Measurements from ENCODE around the gene TFIP11. TPM values are rescaled to one million over a fixed set of nuclear protein-coding genes. Genes with fewer than 3 reads are reported as not detected.
A peak's percentile ranks its signal among the peaks of the same experiment; 100 is the strongest.

Gene TFIP11
- total and polyA plus RNA-seq, 12 donors = 18.8 to 25.5 (median 23.0) TPM

DNA sequence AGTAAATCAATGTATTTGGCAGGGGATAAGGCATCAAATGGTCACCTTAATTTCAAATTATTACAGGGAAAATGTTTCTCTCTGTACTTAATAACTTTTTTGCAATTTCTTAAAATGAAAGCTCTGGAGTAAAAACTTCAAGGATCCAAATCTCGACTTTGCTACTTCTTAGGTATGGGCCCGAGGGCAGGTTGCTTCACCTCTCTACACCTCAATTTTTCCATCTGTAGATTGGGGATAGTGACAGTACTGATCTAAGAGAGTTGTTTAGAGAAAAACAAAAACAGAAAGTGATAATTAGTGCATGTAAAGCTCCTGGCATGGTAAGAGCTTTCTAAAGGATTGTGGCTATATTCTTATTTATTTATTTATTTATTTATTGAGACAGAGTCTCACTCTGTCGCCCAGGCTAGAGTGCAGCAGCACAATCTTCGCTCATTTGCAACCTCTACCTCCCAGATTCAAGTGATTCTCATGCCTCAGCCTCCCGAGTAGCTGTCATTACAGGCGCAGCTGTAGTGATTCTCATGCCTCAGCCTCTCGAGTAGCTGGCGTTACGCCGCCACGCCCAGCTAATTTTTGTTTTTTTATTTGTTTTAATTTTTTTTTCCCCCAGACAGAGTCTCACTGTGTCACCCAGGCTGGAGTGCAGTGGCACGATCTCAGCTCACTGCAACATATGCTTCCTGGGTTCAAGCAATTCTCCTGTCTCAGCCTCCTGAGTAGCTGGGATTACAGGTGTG lies 2.3 kb upstream of the TFIP11 start:
- Histone ChIP-seq H3K27ac (no peak overlapping the region), H3K27me3 (no peaks in the 10 kb centered on the region), H3K9me3 (no peaks in the 10 kb centered on the region), H3K4me3 (no peak overlapping the region), H3K4me1 (peaks cover 0 to 31% (median 22%) of the 10 kb centered on the region in 9 donors), H3K36me3 (peaks cover 0 to 13% (median 8%) of the 10 kb centered on the region in 9 donors)
- no peak for TF ChIP-seq CTCF (IDR thresholded peaks at IDR 0.05)
- DNase-seq (no peak), ATAC-seq (no peak)
- 93 to 94% methylated on average over 12 of the region's 12 CpGs for WGBS, 2 donors
- intact Hi-C loops (cut with DNase I) = loop anchor here in 7 of 10 donors (5.0 to 10.0 kb wide), 4 partner anchors 68 to 78 kb away; partner anchors contain the start of gene TPST2 (in 1 of the 7)

DNA sequence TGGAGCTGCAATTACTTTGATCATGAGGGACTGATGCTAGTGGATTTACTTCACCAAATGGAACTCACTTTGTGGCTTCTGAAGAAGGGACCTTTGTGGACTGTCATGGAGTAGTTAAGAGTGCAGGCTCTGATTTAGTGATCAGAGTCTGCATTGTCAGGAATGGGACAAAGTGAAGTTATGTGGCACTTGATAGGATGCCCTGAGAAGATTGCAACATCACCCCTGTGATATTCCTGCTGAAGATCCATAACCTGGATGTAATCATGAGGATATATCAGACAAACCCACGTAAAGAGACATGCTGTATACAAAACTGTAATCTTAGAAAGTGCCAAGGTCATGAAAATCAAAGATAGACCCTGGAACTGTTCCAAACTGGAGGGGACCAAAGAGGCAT lies 1.6 kb upstream of the TFIP11 start:
- H3K27ac ChIP-seq = no peak overlapping the region
- H3K4me3 ChIP-seq = no peak overlapping the region
- H3K36me3 ChIP-seq = peaks cover 0 to 21% (median 15%) of the 10 kb centered on the region in 9 donors
- TF ChIP-seq CTCF (IDR thresholded peaks at IDR 0.05) = no peak
- peaks cover 0 to 31% (median 22%) of the 10 kb centered on the region in 9 donors for H3K4me1 ChIP-seq
- no peaks in the 10 kb centered on the region for H3K27me3 ChIP-seq
- 29 to 39% methylated on average over 1 of the region's 1 CpG for WGBS, 2 donors
- no peak for ATAC-seq
- intact Hi-C loops (cut with DNase I) = loop anchor here in 7 of 10 donors (5.0 to 10.0 kb wide), 4 partner anchors 68 to 78 kb away; partner anchors contain the start of gene TPST2 (in 1 of the 7)
- no peak for DNase-seq
- H3K9me3 ChIP-seq = no peaks in the 10 kb centered on the region

DNA sequence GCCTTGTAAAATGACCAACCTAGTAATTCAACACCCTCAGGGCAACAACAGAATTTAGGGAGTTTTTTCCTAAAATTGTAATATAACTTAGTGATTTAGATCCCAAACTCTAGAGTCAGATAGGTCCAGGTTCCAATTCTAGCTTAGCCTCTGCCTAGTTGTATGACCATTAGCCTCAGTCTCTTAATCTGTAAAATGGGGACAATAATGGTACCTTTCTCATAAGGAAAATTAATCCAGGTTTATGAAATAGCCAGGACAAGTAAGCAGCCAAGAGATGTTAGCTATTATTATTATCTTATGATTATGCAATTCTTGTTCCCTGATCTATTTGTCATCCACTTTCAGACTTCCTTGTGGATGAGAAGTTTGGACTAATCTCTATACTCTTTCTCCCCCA lies 4.1 kb downstream of the TFIP11 start:
- H3K4me1 ChIP-seq = peaks cover 4 to 38% (median 32%) of the 10 kb centered on the region in 9 donors
- TF ChIP-seq CTCF (IDR thresholded peaks at IDR 0.05) = no peak
- no peak overlapping the region for H3K27ac ChIP-seq
- DNase-seq (no peak), ATAC-seq (no peak)
- H3K4me3 ChIP-seq = no peak overlapping the region
- no peaks in the 10 kb centered on the region for H3K27me3 ChIP-seq
- intact Hi-C loops (cut with DNase I) = no loop called here
- H3K9me3 ChIP-seq = no peaks in the 10 kb centered on the region
- peaks cover 0 to 78% (median 66%) of the 10 kb centered on the region in 9 donors for H3K36me3 ChIP-seq

GRCh38 chr22:26503758-26504157 lies 8.5 kb downstream of the TFIP11 start:
- H3K4me1 ChIP-seq = peaks cover 4 to 27% (median 22%) of the 10 kb centered on the region in 9 donors
- peak overlapping the region in 2 of 10 donors; percentile 5 to 16 for H3K4me3 ChIP-seq
- peaks cover 4 to 100% (median 95%) of the 10 kb centered on the region in 9 donors for H3K36me3 ChIP-seq
- H3K9me3 ChIP-seq = no peaks in the 10 kb centered on the region
- ATAC-seq = peak in 5 of 8 donors; percentile 35 to 82 (median 58)
- DNase-seq = no peak
- peak overlapping the region; percentile 29 to 80 (median 69) for H3K27ac ChIP-seq
- TF ChIP-seq CTCF (IDR thresholded peaks at IDR 0.05) = no peak
- intact Hi-C loops (cut with DNase I) = loop anchor here in 2 of 10 donors (1.0 to 5.0 kb wide), 2 partner anchors 24 to 84 kb away; no protein-coding TSS in a partner anchor
- H3K27me3 ChIP-seq = no peaks in the 10 kb centered on the region
- WGBS, 2 donors = 30 to 38% methylated on average over 1 of the region's 1 CpG

Data from heart right ventricle (tissue), 16 donors.